OCI-LY7 (cell line): ENCODE measurements around the gene AREL1.

Source experiments
- EZH2phosphoT487 ChIP-seq: fragments of 200-600 bp; sonication (generic); IDR thresholded peaks from 2 replicates; pipeline ENCODE4 v1.6.1; 2018; ENCODE audit warnings: low read depth, borderline replicate concordance, mild to moderate bottlenecking, mixed run types, antibody characterized with exemption, low read length, moderate library complexity, mixed read lengths
- TF ChIP-seq, protein P1 (sequence below): fragments of 200-600 bp; sonication (generic); conservative IDR thresholded peaks from 2 replicates; pipeline ENCODE4 v1.5.1; 2014; ENCODE audit warnings: mild to moderate bottlenecking, antibody characterized with exemption, low read length, moderate library complexity, mixed read lengths

DNA sequence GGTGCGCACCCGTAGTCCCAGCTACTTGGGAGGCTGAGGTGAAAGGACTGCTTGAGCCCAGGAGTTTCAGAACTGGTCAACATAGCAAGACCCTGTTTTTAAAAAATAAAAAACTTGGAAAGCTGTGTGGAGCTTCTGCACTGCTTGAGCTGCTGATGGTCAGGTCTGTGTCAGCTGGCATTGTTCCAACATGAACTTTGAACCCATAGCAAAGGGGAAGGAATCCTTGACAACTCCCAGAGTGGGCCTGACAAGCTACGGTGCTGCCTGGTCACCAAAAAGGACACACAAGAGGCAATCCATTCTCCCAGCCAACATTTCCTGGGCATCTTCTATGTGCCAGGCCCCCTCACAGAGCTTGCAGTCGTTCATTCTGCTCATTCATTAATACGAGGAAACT, 84.5 kb downstream of the AREL1 start:
- TF ChIP-seq EZH2phosphoT487, result no peak
- TF ChIP-seq, protein P1, sequence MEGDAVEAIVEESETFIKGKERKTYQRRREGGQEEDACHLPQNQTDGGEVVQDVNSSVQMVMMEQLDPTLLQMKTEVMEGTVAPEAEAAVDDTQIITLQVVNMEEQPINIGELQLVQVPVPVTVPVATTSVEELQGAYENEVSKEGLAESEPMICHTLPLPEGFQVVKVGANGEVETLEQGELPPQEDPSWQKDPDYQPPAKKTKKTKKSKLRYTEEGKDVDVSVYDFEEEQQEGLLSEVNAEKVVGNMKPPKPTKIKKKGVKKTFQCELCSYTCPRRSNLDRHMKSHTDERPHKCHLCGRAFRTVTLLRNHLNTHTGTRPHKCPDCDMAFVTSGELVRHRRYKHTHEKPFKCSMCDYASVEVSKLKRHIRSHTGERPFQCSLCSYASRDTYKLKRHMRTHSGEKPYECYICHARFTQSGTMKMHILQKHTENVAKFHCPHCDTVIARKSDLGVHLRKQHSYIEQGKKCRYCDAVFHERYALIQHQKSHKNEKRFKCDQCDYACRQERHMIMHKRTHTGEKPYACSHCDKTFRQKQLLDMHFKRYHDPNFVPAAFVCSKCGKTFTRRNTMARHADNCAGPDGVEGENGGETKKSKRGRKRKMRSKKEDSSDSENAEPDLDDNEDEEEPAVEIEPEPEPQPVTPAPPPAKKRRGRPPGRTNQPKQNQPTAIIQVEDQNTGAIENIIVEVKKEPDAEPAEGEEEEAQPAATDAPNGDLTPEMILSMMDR, result no peak
